ENCODE data around the gene SPATA3. TPM values are rescaled to one million over a fixed set of nuclear protein-coding genes. Genes with fewer than 3 reads are reported as not detected.
A peak's percentile ranks its signal among the peaks of the same experiment; 100 is the strongest.

The SPATA3 gene
- total and polyA plus RNA-seq, 2 of the 13 experiments (the other 11 are each of a cell fraction or from before 2014, with no cell fraction given) = not detected

DNA sequence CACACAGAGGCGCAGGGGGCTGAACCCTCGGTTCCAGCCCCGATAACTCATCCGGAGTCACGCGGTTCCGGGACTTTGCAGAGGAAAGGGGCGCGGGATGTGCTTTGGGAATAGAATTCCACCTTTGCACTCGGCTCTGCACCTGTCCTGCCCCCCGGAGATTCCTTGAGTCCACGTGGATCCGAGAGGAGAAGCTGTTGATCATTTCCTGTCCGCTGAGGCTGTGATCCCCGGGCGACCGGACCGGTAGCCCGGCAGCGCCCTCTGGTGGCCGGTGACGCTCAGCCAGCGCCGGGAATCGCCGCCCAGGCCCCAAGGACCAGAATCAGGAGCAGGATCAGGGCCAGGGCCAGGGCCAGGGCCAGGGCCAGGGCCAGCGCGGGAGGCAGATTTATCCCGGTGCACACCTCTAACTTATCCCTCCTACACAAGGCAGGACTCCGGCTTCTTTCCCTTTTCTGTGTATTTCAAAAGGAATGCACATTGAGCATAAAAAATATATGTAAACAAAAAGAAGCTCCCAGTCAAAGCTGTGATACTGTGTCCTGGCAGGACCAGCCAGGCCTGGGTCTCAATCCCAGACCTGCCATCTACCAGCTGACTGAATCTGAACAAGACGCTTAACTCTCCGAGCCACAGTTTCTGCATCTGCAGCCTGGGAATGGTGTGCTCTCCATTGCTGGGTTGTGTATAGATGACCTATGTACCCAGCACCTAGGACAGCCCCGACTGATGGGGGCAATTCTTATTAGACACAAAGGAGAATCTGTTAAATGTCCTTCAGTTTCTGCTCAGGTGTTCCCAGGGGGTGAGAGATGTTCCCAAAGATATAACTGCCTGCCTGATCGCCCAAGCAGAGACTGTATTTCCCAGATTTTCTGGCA, 8.5 kb upstream of the SPATA3 start (continued):
- TF ChIP-seq, protein P1, sequence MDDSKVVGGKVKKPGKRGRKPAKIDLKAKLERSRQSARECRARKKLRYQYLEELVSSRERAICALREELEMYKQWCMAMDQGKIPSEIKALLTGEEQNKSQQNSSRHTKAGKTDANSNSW (CRISPR knock-in tag; IDR thresholded peaks at IDR 0.05; ENCODE audit: borderline replicate concordance) = no peak
- no peak for TF ChIP-seq SMARCE1 (IDR thresholded peaks at IDR 0.05; ENCODE audit: borderline replicate concordance)
- no peak for TF ChIP-seq HNF1A (IDR thresholded peaks at IDR 0.05; ENCODE audit: low read depth)
- TF ChIP-seq HNF1A (CRISPR knock-in tag; IDR thresholded peaks at IDR 0.05; ENCODE audit: borderline replicate concordance) = peak; percentile 59; the same call in 1 of the 2 replicates
- TF ChIP-seq HOMEZ (CRISPR knock-in tag; IDR thresholded peaks at IDR 0.05; ENCODE audit: low read depth) = peak; percentile 35; the same call in 1 of the 2 replicates
- no peak for TF ChIP-seq AGO2 (optimal IDR thresholded peaks at IDR 0.05; ENCODE audit: low read depth, low read length)
- peak; percentile 40; the same call in 1 of the 2 replicates for TF ChIP-seq ZNF790 (CRISPR knock-in tag; IDR thresholded peaks at IDR 0.05; ENCODE audit: borderline replicate concordance)
- no peak for TF ChIP-seq ADNP (CRISPR knock-in tag; IDR thresholded peaks at IDR 0.05)
- no peak for TF ChIP-seq ZNF343 (CRISPR knock-in tag; IDR thresholded peaks at IDR 0.05)
- TF ChIP-seq ZNF609 (CRISPR knock-in tag; IDR thresholded peaks at IDR 0.05; ENCODE audit: borderline replicate concordance) = no peak
- no peak for TF ChIP-seq ZNF674 (CRISPR knock-in tag; IDR thresholded peaks at IDR 0.05; ENCODE audit: low read depth)
- no peak for TF ChIP-seq CENPT (CRISPR knock-in tag; IDR thresholded peaks at IDR 0.05; ENCODE audit: low read depth)
- TF ChIP-seq, protein P2, sequence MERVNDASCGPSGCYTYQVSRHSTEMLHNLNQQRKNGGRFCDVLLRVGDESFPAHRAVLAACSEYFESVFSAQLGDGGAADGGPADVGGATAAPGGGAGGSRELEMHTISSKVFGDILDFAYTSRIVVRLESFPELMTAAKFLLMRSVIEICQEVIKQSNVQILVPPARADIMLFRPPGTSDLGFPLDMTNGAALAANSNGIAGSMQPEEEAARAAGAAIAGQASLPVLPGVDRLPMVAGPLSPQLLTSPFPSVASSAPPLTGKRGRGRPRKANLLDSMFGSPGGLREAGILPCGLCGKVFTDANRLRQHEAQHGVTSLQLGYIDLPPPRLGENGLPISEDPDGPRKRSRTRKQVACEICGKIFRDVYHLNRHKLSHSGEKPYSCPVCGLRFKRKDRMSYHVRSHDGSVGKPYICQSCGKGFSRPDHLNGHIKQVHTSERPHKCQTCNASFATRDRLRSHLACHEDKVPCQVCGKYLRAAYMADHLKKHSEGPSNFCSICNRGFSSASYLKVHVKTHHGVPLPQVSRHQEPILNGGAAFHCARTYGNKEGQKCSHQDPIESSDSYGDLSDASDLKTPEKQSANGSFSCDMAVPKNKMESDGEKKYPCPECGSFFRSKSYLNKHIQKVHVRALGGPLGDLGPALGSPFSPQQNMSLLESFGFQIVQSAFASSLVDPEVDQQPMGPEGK (CRISPR knock-in tag; IDR thresholded peaks at IDR 0.05) = 0 out of 2 replicates have a peak, but pooled peaks have one; percentile 19
- TF ChIP-seq THAP11 (CRISPR knock-in tag; IDR thresholded peaks at IDR 0.05) = peak; percentile 48; the same call in 1 of the 2 replicates
- no peak for TF ChIP-seq SIN3B (IDR thresholded peaks at IDR 0.05; ENCODE audit: low read length)
